Fibroblast of the aortic adventitia (primary cell): ENCODE results near the gene TSTD2. TPM values are rescaled to one million over a fixed set of nuclear protein-coding genes. Genes with fewer than 3 reads are reported as not detected.
A peak's percentile ranks its signal among the peaks of the same experiment; 100 is the strongest.
"Not testable (repeated sequence)": the region's sequence is repeated elsewhere in the genome, so short reads cannot be mapped to it uniquely, and the experiment has no call there.

Source experiments
- DNase-seq: peaks from one replicate; pipeline ENCODE4 v3.0.0-alpha.2; 2010; ENCODE audit warnings: low read depth
- H3K4me3 ChIP-seq: 2 replicates; pipeline ENCODE4 v1.5.1; 2011; ENCODE audit warnings: low read depth, mild to moderate bottlenecking, control low read depth, low read length, moderate library complexity
- total RNA-seq: library from RNA; depleted of rRNA; stranded (reverse); fragments of >200 nt; gene quantifications from 2 replicates; pipeline ENCODE4 v1.2.3, GENCODE V29; 2012; ENCODE audit warnings: low replicate concordance
- TF ChIP-seq, protein P1 (sequence below): IDR thresholded peaks from 2 replicates; pipeline ENCODE4 v1.5.1; 2011; ENCODE audit warnings: mild to moderate bottlenecking, low read length, control low read depth, inconsistent platforms; ENCODE audit not compliant: insufficient read depth

Gene TSTD2
- total RNA-seq, 1 donor, result 17.6 TPM

DNA sequence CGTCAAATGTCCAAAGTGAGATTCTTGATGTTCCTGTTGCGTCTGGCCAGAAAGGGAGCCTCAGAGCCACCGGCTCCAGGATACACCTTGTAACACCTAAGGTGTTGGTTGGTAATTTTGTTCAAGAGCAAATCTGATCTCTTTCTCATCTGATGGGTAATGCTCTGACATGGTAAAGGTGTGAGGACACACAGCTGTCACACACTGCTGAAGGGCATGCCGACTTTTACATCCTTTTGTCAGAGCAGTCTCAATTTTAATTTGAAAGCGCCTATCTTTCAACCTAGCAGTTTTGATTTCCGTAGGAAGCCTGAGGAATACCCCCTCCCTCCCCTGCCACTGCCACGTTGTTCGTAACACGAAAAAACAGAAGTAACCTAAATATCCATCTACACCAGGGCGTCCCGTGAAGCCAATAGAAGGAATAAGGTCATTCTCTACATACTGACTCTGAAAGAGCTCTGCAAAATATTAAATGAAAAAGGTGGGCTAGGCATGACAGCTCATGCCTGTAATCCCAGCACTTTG, 57.4 kb downstream of the TSTD2 start:
- TF ChIP-seq, protein P1, sequence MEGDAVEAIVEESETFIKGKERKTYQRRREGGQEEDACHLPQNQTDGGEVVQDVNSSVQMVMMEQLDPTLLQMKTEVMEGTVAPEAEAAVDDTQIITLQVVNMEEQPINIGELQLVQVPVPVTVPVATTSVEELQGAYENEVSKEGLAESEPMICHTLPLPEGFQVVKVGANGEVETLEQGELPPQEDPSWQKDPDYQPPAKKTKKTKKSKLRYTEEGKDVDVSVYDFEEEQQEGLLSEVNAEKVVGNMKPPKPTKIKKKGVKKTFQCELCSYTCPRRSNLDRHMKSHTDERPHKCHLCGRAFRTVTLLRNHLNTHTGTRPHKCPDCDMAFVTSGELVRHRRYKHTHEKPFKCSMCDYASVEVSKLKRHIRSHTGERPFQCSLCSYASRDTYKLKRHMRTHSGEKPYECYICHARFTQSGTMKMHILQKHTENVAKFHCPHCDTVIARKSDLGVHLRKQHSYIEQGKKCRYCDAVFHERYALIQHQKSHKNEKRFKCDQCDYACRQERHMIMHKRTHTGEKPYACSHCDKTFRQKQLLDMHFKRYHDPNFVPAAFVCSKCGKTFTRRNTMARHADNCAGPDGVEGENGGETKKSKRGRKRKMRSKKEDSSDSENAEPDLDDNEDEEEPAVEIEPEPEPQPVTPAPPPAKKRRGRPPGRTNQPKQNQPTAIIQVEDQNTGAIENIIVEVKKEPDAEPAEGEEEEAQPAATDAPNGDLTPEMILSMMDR, result no peak
- no peak overlapping the region for H3K4me3 ChIP-seq
- DNase-seq, result no peak

DNA sequence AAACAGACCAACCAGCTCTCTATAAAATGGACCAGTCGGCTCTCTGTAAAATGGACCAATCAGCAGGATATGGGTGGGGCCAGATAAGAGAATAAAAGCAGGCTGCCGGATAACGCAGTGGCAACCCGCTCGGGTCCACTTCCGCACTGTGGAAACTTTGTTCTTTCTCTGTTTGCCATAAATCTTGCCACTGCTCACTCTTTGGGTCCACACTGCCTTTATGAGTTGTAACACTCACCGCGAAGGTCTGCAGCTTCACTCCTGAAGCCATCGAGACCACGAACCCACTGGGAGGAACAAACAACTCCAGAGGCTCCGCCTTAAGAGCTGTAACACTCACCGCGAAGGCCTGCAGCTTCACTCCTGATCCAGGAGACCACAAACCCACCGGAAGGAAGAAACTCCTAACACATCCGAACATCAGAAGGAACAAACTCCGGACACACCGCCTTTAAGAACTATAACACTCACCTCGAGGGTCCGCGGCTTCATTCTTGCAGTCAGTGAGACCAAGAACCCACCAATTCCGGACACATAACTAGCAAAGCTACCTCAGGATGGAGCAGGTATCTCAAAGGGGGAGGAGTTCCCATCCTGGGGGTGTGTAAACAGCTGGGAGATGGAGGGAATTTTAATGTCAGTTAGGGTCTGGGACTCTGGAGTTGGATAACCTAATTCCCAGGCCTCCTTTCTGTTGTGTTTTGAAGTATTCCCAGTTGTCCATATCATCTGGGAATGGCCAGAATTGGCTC, 58.1 kb downstream of the TSTD2 start:
- DNase-seq, H3K4me3 ChIP-seq: not testable (repeated sequence)

DNA sequence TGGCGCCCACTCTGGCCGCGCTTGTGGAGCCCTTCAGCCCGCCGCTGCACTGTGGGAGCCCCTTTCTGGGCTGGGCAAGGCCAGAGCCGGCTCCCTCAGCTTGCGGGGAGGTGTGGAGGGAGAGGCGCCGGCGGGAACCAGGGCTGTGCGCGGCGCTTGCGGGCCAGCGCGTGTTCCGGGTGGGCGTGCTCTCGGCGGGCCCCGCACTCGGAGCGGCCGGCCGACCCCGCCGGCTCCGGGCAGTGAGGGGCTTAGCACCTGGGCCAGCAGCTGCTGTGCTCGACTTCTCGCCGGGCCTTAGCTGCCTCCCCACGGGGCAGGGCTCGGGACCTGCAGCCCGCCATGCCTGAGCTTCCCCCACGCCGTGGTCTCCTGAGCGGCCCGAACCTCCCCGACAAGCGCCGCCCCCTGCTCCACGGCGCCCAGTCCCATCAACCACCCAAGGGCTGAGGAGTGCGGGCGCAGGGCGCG, 59.0 kb downstream of the TSTD2 start:
- not testable (repeated sequence) for DNase-seq, H3K4me3 ChIP-seq

DNA sequence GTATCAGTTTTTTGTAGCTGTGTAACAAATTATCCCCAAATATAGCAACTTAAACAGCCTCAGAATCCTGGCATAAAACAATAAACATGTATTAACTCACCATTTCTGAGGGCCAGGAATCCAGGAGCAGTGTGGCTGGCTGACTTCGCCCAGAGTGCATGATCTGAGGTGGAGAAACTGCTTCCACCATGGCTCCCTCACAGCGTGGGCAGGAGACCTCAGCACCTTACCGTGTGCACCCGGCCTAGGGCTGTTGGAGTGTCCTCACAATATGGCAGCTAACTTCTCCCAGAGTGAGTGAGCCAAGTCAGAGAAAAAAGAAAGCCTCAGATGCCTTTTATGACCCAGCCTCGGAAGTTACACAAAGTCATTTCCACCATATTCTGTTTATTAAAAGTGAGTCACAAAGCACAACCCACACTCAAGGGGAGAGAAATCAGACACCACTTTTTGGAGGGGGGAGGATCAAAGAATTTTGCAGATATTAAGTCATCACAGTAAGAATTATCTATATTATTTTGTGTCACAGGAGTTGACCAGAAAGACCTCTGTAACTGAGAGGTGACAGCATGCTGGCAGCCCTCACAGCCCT, 59.6 kb downstream of the TSTD2 start:
- TF ChIP-seq, protein P1, result no peak
- no peak for DNase-seq
- no peak overlapping the region for H3K4me3 ChIP-seq

DNA sequence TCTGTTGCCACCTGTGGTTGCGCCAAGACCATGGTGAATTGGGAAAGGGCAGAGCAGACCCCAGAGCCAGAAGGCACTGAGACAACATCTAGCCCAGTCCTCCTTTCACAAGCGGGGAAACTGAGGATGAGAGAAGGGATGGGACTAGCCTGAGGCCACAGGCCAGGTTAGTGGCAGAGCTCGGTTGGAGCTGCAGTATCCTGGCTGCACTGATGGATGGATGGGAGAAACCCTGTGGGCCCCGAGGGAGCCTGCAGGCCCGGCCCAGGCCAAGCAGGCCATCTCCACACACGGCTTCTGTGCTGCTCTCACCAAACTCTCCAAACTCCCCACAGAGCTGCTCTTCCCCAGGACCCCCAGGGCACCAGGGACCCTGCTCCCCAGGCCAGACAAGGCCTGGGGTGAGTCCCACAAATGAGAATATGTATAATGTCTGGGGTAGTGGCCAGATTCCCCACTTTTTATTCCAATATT, 60.2 kb downstream of the TSTD2 start:
- no peak overlapping the region for H3K4me3 ChIP-seq
- no peak for DNase-seq
- TF ChIP-seq, protein P1, result no peak

DNA sequence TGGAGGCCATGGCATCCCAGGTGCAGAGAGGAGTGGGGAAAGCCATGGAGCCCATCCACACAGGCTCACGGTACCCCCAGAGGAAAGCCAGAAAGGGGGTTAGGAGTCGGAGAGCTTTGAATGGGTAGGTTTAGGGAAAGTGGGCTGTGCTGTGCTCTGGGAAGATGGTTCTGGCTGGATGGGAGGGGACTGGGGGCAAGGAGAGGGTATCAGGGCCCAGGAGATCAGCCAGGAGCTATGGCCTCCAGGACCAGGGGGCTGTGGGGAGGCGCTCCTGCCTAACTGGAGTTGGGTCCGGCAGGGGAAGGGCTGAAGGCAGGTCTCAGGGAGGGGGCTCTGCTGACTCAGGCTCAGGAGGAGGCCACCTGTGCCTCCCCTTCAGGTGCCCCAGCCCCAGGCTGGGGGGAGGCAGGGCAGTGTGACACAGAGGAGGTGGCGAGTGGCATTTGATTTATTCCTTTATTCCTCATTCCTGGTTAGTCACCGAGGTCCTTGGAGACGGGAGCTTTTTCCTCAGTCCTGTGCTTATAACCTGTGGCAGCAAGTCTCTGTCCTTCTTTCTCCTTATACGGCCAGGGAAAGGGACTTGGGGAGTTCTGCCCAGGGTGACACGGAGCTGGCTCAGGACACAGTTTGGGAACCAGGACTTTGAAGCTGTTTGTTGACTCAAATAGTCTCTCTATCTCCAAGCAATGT, 60.8 kb downstream of the TSTD2 start:
- TF ChIP-seq, protein P1, result no peak
- no peak for DNase-seq
- H3K4me3 ChIP-seq, result no peak overlapping the region

DNA sequence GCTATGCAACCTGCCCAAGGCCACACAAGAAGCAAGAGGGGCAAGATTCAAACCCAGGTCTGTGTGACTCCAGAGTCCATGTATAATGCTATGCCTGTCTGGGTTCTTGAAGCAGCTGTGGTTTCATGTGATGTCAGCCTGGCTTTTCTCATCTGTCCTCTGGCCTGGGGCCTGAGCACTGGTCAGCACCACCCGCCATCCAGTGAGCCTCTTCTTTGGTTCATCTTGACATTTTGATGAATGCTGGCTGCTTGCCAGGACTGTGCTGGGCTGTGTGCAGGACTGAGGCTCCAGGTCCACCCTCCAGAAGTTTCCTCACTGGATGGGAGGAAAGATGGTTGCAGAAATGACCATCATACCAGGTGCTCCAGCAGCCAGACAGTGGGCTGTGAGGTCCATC, 61.5 kb downstream of the TSTD2 start:
- H3K4me3 ChIP-seq, result no peak overlapping the region
- TF ChIP-seq, protein P1, result no peak
- peak; percentile 27 for DNase-seq
